22Rv1 (cell line): ENCODE results near the gene ARHGAP42.

Experiments
- H3K27ac ChIP-seq: fragments of 450-650 bp; 2 replicates; pipeline ENCODE4 v1.5.1; 2017
- CTCF ChIP-seq: fragments of 450-650 bp; IDR thresholded peaks from 2 replicates; pipeline ENCODE4 v1.5.1; 2017; ENCODE audit warnings: mild to moderate bottlenecking
- ZFX ChIP-seq: fragments of 450-650 bp; IDR thresholded peaks from 2 replicates; pipeline ENCODE4 v1.6.1; 2017; ENCODE audit warnings: antibody characterized with exemption, borderline replicate concordance

Gene ARHGAP42

DNA sequence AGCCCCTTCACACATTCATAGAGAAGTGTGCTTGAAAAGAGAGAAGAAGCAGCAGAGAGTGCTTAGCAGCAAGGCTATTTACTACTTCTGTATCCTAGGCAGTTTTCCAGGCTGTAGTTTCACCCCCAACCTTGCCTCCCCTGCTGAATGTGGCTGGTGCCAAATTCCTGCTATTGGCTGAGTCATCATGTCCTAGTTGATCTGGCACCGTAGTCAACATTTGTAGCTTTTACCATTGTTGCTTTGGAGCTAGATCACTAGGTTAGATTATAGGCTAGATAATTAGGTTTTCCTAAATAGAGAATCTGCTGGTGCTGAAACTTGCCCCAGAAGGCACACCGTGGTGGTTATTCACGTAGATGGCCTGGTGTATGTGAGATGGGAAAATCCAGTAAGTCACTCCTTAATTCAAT is 32.7 kb downstream of the ARHGAP42 start:
- no peak for TF ChIP-seq ZFX
- TF ChIP-seq CTCF = no peak
- H3K27ac ChIP-seq = peak overlapping the region; percentile 41

DNA sequence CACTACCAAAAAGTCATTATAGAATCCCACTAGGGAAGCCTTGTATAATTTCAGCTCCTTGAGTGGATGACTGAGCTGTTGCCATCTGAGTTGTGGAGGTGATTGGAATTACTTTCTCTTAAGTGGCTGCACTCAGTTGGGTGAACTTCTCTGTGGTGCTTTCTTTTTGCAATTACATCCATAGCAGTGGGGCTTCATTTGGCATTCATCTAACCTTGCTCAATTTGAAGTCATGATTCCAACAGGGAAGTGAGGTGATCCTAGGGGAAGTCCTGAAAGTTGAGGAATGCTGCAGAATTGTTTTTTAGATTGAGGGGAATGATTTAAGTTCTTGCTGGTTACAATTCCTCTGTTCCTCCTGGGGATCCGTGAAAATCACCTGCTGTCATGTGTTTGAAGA is 39.6 kb downstream of the ARHGAP42 start:
- H3K27ac ChIP-seq = no peak overlapping the region
- no peak for TF ChIP-seq CTCF
- TF ChIP-seq ZFX = no peak

DNA sequence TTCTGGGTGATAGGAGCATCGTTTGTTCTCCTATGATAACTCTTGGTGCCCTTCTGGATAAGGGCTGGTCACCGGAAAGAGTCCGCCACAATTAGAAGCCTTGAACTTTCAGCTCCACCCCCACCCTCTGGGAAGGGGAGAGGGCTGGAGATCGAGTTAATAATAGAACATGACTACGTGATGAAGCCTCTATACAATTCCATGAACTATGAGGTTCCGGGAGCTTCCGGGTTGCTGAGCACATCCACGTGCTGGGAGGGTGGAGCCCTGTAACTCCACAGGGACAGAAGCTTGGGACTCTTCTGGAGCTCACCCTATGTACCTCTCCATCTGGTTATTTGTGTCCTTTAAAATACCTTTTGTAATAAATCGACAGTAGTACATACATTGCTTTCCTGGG is 40.3 kb downstream of the ARHGAP42 start:
- H3K27ac ChIP-seq = no peak overlapping the region
- TF ChIP-seq ZFX = no peak
- TF ChIP-seq CTCF = no peak

- no peak for TF ChIP-seq ZFX
- TF ChIP-seq CTCF = no peak
- no peak overlapping the region for H3K27ac ChIP-seq
These were observed 43.2 kb downstream of the ARHGAP42 start for GRCh38 chr11:100730266-100730665.

DNA sequence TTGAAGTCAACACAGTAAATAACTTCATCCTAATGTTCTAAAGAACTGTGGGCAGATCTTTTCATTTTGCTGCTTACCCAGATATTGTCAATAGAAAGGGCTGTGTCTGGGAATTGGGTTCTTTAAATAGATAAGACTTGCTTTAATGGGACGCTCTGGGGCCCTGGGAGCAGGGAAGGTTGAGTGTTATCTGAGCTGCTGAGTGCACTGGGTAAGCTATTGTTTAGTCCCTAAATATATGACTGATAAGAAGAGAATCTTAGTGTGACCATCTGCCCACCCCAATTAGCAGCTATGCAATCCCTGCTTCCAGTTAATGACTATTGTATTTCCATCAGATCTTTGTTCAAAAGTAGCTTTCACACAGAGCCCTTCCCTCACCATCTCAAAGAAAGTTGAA is 44.4 kb downstream of the ARHGAP42 start:
- TF ChIP-seq ZFX (no peak), CTCF (no peak)
- H3K27ac ChIP-seq = no peak overlapping the region

GRCh38 chr11:100732949-100733348 is 45.9 kb downstream of the ARHGAP42 start:
- H3K27ac ChIP-seq = no peak overlapping the region
- TF ChIP-seq CTCF (no peak), ZFX (no peak)

DNA sequence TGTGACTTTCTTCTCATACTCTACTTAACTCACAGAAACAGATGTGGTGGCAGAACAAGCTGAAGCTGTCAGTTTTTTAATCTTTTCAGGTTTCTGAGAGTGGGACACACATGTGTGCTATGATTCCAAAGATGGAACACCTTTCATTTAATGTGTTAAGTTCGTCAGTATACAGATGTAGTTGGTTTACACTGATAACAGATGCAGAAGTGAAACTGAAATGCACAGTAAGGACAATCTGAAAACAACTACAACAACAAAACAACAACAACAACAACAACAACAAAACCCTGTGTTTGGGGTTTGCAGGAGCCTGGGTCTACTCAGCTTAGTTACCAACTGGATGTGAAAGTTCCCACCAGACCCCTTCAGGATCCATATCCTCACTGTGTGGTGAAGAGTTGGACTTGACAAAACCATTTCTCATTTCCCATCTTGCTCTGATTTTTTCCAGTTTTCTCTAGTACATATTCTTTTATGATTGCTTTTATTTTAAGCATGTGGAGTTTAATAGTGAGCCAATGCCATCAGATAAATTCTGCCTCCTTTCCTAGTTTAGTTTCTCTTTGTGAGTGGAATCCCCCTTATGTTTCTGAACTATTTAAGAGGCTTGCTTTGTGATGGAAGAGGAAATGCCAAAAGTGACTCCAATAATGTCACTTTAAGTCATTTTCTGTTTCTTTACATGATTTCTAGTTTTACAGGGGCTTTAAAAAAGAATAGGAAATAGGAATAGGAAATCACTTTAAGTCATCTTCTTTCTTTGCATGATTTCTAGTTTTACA is 47.8 kb downstream of the ARHGAP42 start:
- H3K27ac ChIP-seq = no peak overlapping the region
- TF ChIP-seq CTCF (no peak), ZFX (no peak)
